Kidney (tissue), 14 donors: Measurements from ENCODE around the gene ZBTB7C. TPM values are rescaled to one million over a fixed set of nuclear protein-coding genes. Genes with fewer than 3 reads are reported as not detected.

Experiments used
- DNase-seq, 5 donors: peaks; one replicate each; pipeline ENCODE4 v3.0.0-alpha.2; 2013 to 2020
- FAIRE-seq: peaks from 2 replicates; lab custom pipeline; 2012; peaks lifted over from hg19 to GRCh38; lab: Jason Lieb, UNC
- H3K27ac ChIP-seq, 2 donors: one replicate each; pipeline ENCODE4 v1.7.0; 2013; ENCODE audit warnings: low read depth in 2 of 2, low read length in 2 of 2, inconsistent platforms in 1 of 2
- H3K27me3 ChIP-seq: one replicate; pipeline ENCODE4 v1.7.1; 2013; ENCODE audit warnings: low read length, inconsistent platforms; ENCODE audit not compliant: control insufficient read depth, insufficient read depth
- H3K36me3 ChIP-seq, 3 donors: one replicate each; pipeline versions ENCODE4 v1.7.0 to v1.7.1; 2013; ENCODE audit warnings: low read length in 3 of 3, control low read depth in 1 of 3, inconsistent platforms in 1 of 3; ENCODE audit not compliant: insufficient read depth in 3 of 3, control insufficient read depth in 2 of 3
- H3K4me1 ChIP-seq, 3 donors: one replicate each; pipeline versions ENCODE4 v1.7.0 to v1.7.1; 2013; ENCODE audit warnings: low read length in 3 of 3, inconsistent platforms in 1 of 3, low read depth in 1 of 3; ENCODE audit not compliant: control insufficient read depth in 2 of 3, insufficient read depth in 2 of 3
- H3K4me3 ChIP-seq, 3 donors: one replicate each; pipeline versions ENCODE4 v1.7.0 to v1.8.1; 2013; ENCODE audit warnings: low read length in 3 of 3, control low read depth in 1 of 3, inconsistent platforms in 1 of 3
- H3K9ac ChIP-seq, 3 donors: one replicate each; pipeline versions ENCODE4 v1.7.0 to v1.7.1; 2013; ENCODE audit warnings: low read length in 3 of 3, control low read depth in 1 of 3, inconsistent platforms in 1 of 3
- H3K9me3 ChIP-seq, 3 donors: one replicate each; pipeline versions ENCODE4 v1.7.0 to v1.7.1; 2013; ENCODE audit warnings: low read length in 3 of 3, control low read depth in 1 of 3, inconsistent platforms in 1 of 3; ENCODE audit not compliant: control insufficient read depth in 2 of 3, insufficient read depth in 1 of 3
- CTCF ChIP-seq: IDR thresholded peaks from 3 replicates; pipeline ENCODE4 v1.5.1; 2012; ENCODE audit warnings: mild to moderate bottlenecking, moderate library complexity, borderline replicate concordance; ENCODE audit not compliant: insufficient read depth; ENCODE audit errors: extremely low read depth
- intact Hi-C: fragments of 100-400 bp; cut with DNase I; formaldehyde crosslinking; loops from one replicate; pipeline ENCODE4 v1.11.1; 2022
- polyA plus RNA-seq: library from polyadenylated mRNA; stranded (reverse); fragments of 350-450 nt; fragmentation: Illumina TruSeq; extraction: RNeasy Lipid Tissue Mini Kit (QIAGEN cat#74804); gene quantifications from one replicate; pipeline ENCODE4 v1.2.3, GENCODE V29; 2014; ENCODE audit warnings: low read depth, low replicate concordance; ENCODE audit not compliant: insufficient read depth
- total RNA-seq: library from RNA; stranded (reverse); fragmentation: NEBNext Ultra II Directional; extraction: Animal tissue kit (Norgen Biotek cat#: 25700); gene quantifications from one replicate; pipeline ENCODE4 v1.2.1, GENCODE V29; 2021
- donor health status: control.
- donor health status: control.
- donor health status: control.
- donor health status: control.
- donor health status: control.
- donor health status: DM: yes; HTN: yes; CAD: no.
- donor health status: Normal renal cell carcinoma (clear cell type).

Gene ZBTB7C
- total and polyA plus RNA-seq, 2 donors from 2014 or later, result 1.8 to 13.8 TPM

GRCh38 chr18:48037481-48038271 is 371.5 kb downstream of the ZBTB7C start:
- H3K36me3 ChIP-seq, result no peaks in the 10 kb centered on the region
- intact Hi-C loops, result no loop called here
- peak; percentile 39 to 59 (median 49) for DNase-seq
- H3K4me1 ChIP-seq, result peaks cover 0 to 2% (median 0%) of the 10 kb centered on the region in 3 donors
- TF ChIP-seq CTCF, result peak; percentile 5
- H3K9ac ChIP-seq, result no peak overlapping the region
- FAIRE-seq, result no peak
- no peaks in the 10 kb centered on the region for H3K9me3 ChIP-seq
- no peak overlapping the region for H3K27ac ChIP-seq
- no peak overlapping the region for H3K4me3 ChIP-seq
- H3K27me3 ChIP-seq, result no peaks in the 10 kb centered on the region

- H3K4me3 ChIP-seq, result no peak overlapping the region
- DNase-seq, result peak; percentile 61 to 95 (median 87)
- FAIRE-seq, result no peak
These were observed 372.4 kb downstream of the ZBTB7C start for GRCh38 chr18:48036641-48037421.

GRCh38 chr18:48036226-48036625 is 373.0 kb downstream of the ZBTB7C start:
- H3K36me3 ChIP-seq, result no peaks in the 10 kb centered on the region
- no peaks in the 10 kb centered on the region for H3K9me3 ChIP-seq
- FAIRE-seq, result no peak
- DNase-seq, result peak in 2 of 5 donors; percentile 57 to 58
- H3K4me3 ChIP-seq, result no peak overlapping the region
- no peak overlapping the region for H3K27ac ChIP-seq
- no peak for TF ChIP-seq CTCF
- H3K9ac ChIP-seq, result no peak overlapping the region
- H3K27me3 ChIP-seq, result no peaks in the 10 kb centered on the region
- intact Hi-C loops, result no loop called here
- peaks cover 0 to 5% (median 0%) of the 10 kb centered on the region in 3 donors for H3K4me1 ChIP-seq

More at GRCh38 chr18:48036641-48037421, 372.4 kb downstream of the ZBTB7C start:
- H3K36me3 ChIP-seq, result no peaks in the 10 kb centered on the region
- no peak overlapping the region for H3K9ac ChIP-seq
- no peaks in the 10 kb centered on the region for H3K9me3 ChIP-seq
- no peak for TF ChIP-seq CTCF
- H3K27me3 ChIP-seq, result no peaks in the 10 kb centered on the region
- peaks cover 0 to 2% (median 0%) of the 10 kb centered on the region in 3 donors for H3K4me1 ChIP-seq
- no peak overlapping the region for H3K27ac ChIP-seq
- intact Hi-C loops, result no loop called here
